ENCODE results near the gene ATP8A2.

DNA sequence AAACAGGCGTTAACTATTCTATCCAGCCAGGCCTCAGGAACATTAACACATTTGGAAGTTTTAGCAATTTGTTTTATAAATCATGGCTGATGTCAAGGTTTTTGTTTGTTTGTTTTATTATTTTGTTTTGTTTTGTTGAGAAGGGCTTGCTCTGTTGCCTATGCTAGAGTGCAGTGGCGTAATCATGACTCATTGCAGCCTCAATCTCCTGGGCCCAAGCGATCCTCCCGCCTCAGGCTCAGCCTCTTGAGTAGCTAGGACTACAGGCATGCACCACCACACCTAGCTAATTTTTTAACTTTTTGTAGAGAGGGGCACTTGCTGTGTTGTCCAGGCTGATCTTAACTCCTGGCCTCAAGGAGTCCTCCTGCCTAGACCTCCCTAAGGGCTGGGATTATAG is 42.1 kb upstream of the ATP8A2 start:
- no peak for TF ChIP-seq CTCF (IDR thresholded peaks at IDR 0.05)
- no peak for TF ChIP-seq POLR2A (IDR thresholded peaks at IDR 0.05)
